Panc1 (cell line): ENCODE data around the gene P2RX1. TPM values are rescaled to one million over a fixed set of nuclear protein-coding genes. Genes with fewer than 3 reads are reported as not detected.

Experiments
- ATAC-seq: fragments of 200-7000 bp; cut with Tn5 transposase; 2 replicates; pipeline ENCODE4 v1.9.1; 2020; ENCODE audit warnings: mild to moderate bottlenecking, moderate library complexity
- BruUV-seq: library from RNA; stranded (reverse); fragments of 400-500 nt; replicated peaks from 2 replicates; lab custom pipeline; 2021; lab: Mats Ljungman, UMichigan
- CTCF ChIA-PET: fragments of 300-600 bp; sonication (Branson Sonifier 250); formaldehyde crosslinking; loops from one replicate; lab custom pipeline; 2022; ENCODE audit warnings: antibody characterized with exemption; lab: Charles Lee
- POLR2A ChIA-PET: fragments of 300-600 bp; sonication (Branson Sonifier 250); formaldehyde crosslinking; loops from one replicate; lab custom pipeline; 2022; ENCODE audit warnings: antibody characterized with exemption; lab: Charles Lee
- DNase-seq: peaks from one replicate; pipeline ENCODE4 v3.0.0-alpha.2; 2010; ENCODE audit warnings: low read depth, low spot score
- H3K27ac ChIP-seq: 2 replicates; pipeline ENCODE4 v1.5.1; 2011; ENCODE audit warnings: mild to moderate bottlenecking, low read length, inconsistent platforms
- H3K27me3 ChIP-seq: fragments of 200-500 bp; sonication (Bioruptor generic); 2 replicates; pipeline ENCODE4 v1.6.0; 2014; ENCODE audit warnings: low read length, inconsistent platforms; ENCODE audit not compliant: control insufficient read depth, insufficient read depth
- H3K36me3 ChIP-seq: fragments of 200-500 bp; sonication (Bioruptor generic); 2 replicates; pipeline ENCODE4 v1.5.1; 2014; ENCODE audit warnings: inconsistent platforms, mild to moderate bottlenecking, low read length, moderate library complexity; ENCODE audit not compliant: control insufficient read depth, insufficient read depth
- H3K4me1 ChIP-seq: 2 replicates; pipeline ENCODE4 v1.5.1; 2011; ENCODE audit warnings: inconsistent platforms, mild to moderate bottlenecking, low read length, moderate library complexity; ENCODE audit not compliant: control insufficient read depth, insufficient read depth
- H3K4me3 ChIP-seq, 2 experiments: 2 replicates each; pipeline ENCODE4 v1.5.1; 2011 to 2012; ENCODE audit warnings: low read depth in 2 of 2, low read length in 2 of 2, mild to moderate bottlenecking in 2 of 2, inconsistent platforms in 1 of 2, moderate library complexity in 1 of 2
- H3K9me3 ChIP-seq: fragments of 200-500 bp; sonication (Bioruptor generic); 2 replicates; pipeline ENCODE4 v1.5.1; 2014; ENCODE audit warnings: low read depth, mild to moderate bottlenecking, inconsistent platforms, low read length, moderate library complexity; ENCODE audit not compliant: control insufficient read depth, insufficient read depth
- CTCF ChIP-seq: fragments of 450-650 bp; IDR thresholded peaks from 2 replicates; pipeline ENCODE4 v1.5.1; 2017; ENCODE audit warnings: mild to moderate bottlenecking
- POLR2AphosphoS5 ChIP-seq: IDR thresholded peaks from 2 replicates; pipeline ENCODE4 v1.6.1; 2012; ENCODE audit warnings: mild to moderate bottlenecking, low read depth, low read length, moderate library complexity
- REST ChIP-seq, 2 experiments: IDR thresholded peaks; 2 replicates each; pipeline ENCODE4 v1.6.1; 2011 to 2012; ENCODE audit warnings: low read depth in 2 of 2, control low read depth in 1 of 2, low read length in 1 of 2, mild to moderate bottlenecking in 1 of 2, moderate library complexity in 1 of 2; ENCODE audit not compliant: insufficient read depth in 1 of 2
- SIN3A ChIP-seq: IDR thresholded peaks from 2 replicates; pipeline ENCODE4 v1.6.1; 2012; ENCODE audit warnings: low read depth, mild to moderate bottlenecking, low read length, moderate library complexity, borderline replicate concordance; ENCODE audit not compliant: insufficient read depth
- TCF7L2 ChIP-seq: IDR thresholded peaks from 2 replicates; pipeline ENCODE4 v1.6.1; 2011; ENCODE audit warnings: mild to moderate bottlenecking, low read depth, low read length, inconsistent platforms
- in situ Hi-C: cut with HindIII; loops from 2 replicates; pipeline ENCODE4 v1.10.0; 2016; ENCODE audit warnings: low sequenced_read_pairs, low pct_unique_long_range_greater_than_20kb
- intact Hi-C: fragments of 100-400 bp; cut with micrococcal nuclease; formaldehyde crosslinking; loops from one replicate; pipeline ENCODE4 v1.10.0; 2022; ENCODE audit not compliant: unreplicated experiment
- total RNA-seq: library from RNA; stranded (reverse); gene quantifications from one replicate; pipeline ENCODE4 v1.2.1, GENCODE V29; 2021; ENCODE audit not compliant: unreplicated experiment

Gene P2RX1
- total RNA-seq, 1 experiment from 2014 or later, result not detected

- in situ Hi-C loops (no loop called here), intact Hi-C loops (no loop called here)
- Histone ChIP-seq H3K4me1 (no peaks in the 10 kb centered on the region), H3K9me3 (no peaks in the 10 kb centered on the region), H3K27me3 (no peaks in the 10 kb centered on the region), H3K27ac (no peak overlapping the region), H3K4me3 (no peak overlapping the region), H3K36me3 (no peaks in the 10 kb centered on the region)
- ATAC-seq (no peak), DNase-seq (no peak)
- ChIA-PET CTCF (no interaction called here), POLR2A (interaction anchor here (0.7 kb wide), 1 partner anchor 35 kb away, joined by 3 read pairs; no protein-coding TSS in a partner anchor)
- no TSS peak for BruUV-seq
- TF ChIP-seq REST (IDR thresholded peaks at IDR 0.05; ENCODE audit: insufficient read depth in 1 of 2, low read depth in 2 of 2, low read length in 1 of 2) (no peak), SIN3A (no peak), CTCF (no peak), TCF7L2 (no peak), POLR2AphosphoS5 (no peak)
Observed at GRCh38 chr17:3867106-3867505, 49.2 kb downstream of the P2RX1 start.

GRCh38 chr17:3866276-3866675 is 50.0 kb downstream of the P2RX1 start:
- Histone ChIP-seq H3K27ac (no peak overlapping the region), H3K4me3 (no peak overlapping the region), H3K9me3 (no peaks in the 10 kb centered on the region), H3K27me3 (no peaks in the 10 kb centered on the region), H3K4me1 (no peaks in the 10 kb centered on the region), H3K36me3 (no peaks in the 10 kb centered on the region)
- ATAC-seq (no peak), DNase-seq (no peak)
- no TSS peak for BruUV-seq
- in situ Hi-C loops (no loop called here), intact Hi-C loops (no loop called here)
- CTCF ChIA-PET, result no interaction called here
- no peak for TF ChIP-seq TCF7L2
- no peak for TF ChIP-seq REST (IDR thresholded peaks at IDR 0.05; ENCODE audit: insufficient read depth in 1 of 2, low read depth in 2 of 2, low read length in 1 of 2)
- TF ChIP-seq SIN3A, result no peak
- TF ChIP-seq POLR2AphosphoS5, result no peak
- TF ChIP-seq CTCF, result no peak
- POLR2A ChIA-PET, result interaction anchor here (0.7 kb wide), 1 partner anchor 36 kb away, joined by 3 read pairs; no protein-coding TSS in a partner anchor
